Esophagus mucosa (tissue), 1 donor: ENCODE results near the gene RB1. TPM values are rescaled to one million over a fixed set of nuclear protein-coding genes. Genes with fewer than 3 reads are reported as not detected.

Experiments used
- ATAC-seq: fragments of 200-7000 bp; cut with Tn5 transposase; one replicate; pipeline ENCODE4 v1.9.1; 2020
- total RNA-seq: library from RNA; stranded (reverse); gene quantifications from one replicate; pipeline ENCODE4 v1.2.4, GENCODE V29; 2023
- donor health status: DM: yes; HTN: yes; CAD: no.

The RB1 gene
- 36.1 TPM for total RNA-seq

DNA sequence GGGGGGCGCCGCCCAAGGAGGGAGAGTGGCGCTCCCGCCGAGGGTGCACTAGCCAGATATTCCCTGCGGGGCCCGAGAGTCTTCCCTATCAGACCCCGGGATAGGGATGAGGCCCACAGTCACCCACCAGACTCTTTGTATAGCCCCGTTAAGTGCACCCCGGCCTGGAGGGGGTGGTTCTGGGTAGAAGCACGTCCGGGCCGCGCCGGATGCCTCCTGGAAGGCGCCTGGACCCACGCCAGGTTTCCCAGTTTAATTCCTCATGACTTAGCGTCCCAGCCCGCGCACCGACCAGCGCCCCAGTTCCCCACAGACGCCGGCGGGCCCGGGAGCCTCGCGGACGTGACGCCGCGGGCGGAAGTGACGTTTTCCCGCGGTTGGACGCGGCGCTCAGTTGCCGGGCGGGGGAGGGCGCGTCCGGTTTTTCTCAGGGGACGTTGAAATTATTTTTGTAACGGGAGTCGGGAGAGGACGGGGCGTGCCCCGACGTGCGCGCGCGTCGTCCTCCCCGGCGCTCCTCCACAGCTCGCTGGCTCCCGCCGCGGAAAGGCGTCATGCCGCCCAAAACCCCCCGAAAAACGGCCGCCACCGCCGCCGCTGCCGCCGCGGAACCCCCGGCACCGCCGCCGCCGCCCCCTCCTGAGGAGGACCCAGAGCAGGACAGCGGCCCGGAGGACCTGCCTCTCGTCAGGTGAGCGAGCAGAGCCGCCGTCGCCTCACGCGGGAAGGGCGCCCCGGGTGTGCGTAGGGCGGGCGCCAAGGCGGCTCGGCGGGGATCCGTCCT is at the start of gene RB1:
TSS of gene RB1 (plus strand) at position 393 of the 784 bp plus-strand sequence. CDS start at position 555, 162 bp downstream.
- ATAC-seq = peak; percentile 94

DNA sequence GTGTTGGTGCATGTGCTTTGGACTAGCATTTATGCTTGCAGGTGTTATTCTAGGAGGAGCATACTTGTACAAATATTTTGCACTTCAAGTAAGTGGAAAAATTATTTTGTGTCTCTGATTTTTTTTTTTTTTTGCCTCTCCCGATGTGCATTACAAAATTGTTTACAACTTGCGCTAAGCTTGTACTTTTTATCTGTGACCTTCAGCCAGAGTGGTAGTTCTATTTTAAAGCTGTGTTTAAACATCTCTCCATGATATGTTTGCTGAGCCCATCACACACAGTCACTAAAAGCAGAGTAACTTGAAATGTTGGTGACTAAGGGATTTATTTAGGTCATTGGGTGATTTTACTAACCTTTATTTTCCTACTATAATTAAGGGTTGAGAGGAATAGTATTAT is 49.7 kb upstream of the RB1 start:
- ATAC-seq = no peak

- peak; percentile 40 for ATAC-seq
Observed at GRCh38 chr13:48255090-48255489, 48.5 kb upstream of the RB1 start.

DNA sequence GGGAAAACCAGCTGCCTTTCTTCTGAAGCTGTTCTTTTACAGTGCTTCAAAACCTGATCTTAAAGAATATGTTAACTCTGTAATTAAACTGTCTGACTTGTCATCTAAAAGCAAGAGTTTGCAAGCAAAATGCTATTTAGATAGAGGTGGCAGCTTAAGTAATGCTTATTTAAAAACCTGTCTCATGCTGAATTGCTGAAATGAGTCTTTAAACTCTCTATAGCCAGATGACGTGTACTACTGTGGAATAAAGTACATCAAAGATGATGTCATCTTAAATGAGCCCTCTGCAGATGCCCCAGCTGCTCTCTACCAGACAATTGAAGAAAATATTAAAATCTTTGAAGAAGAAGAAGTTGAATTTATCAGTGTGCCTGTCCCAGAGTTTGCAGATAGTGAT is 47.6 kb upstream of the RB1 start:
- no peak for ATAC-seq

DNA sequence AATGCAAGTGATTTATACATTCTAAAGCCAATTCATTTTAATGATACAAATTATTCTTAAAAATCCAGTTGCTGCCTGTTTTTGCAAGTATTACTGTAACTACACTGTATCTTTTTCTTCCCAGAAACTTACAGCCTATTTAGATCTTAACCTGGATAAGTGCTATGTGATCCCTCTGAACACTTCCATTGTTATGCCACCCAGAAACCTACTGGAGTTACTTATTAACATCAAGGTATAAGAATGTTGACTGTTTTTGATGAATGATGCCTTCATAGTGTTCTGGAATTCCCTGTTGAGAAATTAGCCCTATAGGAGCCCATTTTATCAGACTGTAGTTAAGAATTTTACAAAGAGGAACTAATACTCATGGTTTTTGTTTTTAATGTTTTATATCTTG is 45.5 kb upstream of the RB1 start:
- ATAC-seq = no peak

- no peak for ATAC-seq
Observed at GRCh38 chr13:48258430-48258829, 45.1 kb upstream of the RB1 start.

DNA sequence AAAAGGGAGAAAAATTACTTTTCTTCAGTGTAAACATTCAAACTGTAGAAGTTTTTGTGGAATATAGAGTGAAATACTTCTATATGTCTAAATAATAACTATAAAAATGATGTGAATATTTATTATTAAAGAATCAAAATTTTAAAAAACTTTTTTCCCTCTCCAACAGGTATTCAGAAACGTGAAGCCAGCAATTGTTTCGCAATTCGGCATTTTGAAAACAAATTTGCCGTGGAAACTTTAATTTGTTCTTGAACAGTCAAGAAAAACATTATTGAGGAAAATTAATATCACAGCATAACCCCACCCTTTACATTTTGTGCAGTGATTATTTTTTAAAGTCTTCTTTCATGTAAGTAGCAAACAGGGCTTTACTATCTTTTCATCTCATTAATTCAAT is 42.6 kb upstream of the RB1 start:
- no peak for ATAC-seq

- no peak for ATAC-seq
Observed at GRCh38 chr13:48263196-48263595, 40.4 kb upstream of the RB1 start.

GRCh38 chr13:48264058-48264457 is 39.5 kb upstream of the RB1 start:
- no peak for ATAC-seq

DNA sequence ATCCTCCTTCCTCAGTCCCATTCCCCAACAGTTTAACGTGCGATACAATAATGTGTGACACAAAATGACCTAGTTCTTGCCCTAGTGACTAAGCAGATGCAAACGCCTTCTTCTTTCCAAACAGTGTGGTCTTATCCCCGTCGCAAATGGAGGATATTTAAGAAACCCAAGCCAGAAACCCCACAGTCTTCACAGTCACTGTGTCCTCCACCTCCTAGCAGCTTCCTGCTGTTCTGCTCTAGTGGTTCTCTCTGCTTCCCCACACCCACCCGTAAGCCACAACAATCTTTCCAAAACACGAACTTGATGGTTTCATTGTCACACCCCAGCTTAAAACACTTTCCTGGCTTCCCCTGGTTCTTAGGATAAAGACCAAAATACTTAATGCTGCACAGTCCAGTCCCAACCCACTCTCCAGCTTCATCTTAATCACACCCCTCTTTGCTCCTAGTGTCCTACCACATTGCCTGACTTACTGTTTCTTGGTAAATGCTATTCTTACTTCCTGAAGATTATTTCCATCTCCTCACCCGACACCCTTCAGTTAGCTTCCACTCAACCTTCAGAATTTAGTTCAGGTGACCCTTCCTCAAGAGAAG is 38.2 kb upstream of the RB1 start:
- peak; percentile 27 for ATAC-seq

- ATAC-seq = no peak
Observed at GRCh38 chr13:48266150-48266549, 37.4 kb upstream of the RB1 start.

DNA sequence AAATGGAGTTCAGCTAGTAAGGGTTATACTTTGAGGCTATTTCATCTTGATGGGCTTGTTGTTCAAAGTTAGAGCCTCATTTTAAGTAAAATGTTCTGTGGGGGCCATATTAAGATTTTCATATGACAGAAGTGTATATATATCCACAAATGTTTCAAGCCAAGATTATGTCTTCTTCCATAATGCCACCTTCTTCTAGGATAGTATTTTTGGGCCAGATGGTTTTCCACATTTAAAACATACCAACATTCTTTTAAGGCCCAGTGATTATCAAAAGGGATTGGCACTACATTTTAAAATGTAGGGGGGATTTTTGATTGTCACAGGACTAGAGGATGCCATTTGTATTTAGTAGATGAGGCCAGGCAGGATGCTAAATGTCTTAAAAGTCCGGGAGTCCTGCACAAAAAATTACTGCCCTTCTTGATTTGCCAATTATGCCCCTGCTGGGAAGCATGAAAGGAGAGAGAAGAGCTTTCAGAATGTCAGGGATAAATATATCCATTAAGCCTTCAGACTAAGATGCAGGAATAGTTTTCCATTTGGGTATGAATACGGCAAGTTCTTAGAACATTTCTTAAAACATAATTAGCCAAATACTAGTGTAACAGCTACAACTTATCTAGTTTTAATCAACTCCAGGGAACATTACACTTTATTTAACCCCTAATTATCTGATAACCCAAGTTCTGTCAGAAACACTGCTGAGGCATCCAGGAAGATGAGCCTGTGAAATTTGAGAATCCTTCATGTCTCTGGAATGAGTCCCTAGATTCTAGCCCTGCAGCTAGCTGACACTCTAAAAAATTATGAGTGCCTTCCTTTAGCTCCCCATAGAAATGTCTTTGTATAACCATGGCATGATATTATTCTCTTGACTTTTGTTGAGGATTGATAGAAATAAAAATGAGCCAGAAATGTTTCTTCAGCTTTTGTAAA is 36.6 kb upstream of the RB1 start:
- no peak for ATAC-seq

- no peak for ATAC-seq
Observed at GRCh38 chr13:48268019-48268418, 35.5 kb upstream of the RB1 start.

DNA sequence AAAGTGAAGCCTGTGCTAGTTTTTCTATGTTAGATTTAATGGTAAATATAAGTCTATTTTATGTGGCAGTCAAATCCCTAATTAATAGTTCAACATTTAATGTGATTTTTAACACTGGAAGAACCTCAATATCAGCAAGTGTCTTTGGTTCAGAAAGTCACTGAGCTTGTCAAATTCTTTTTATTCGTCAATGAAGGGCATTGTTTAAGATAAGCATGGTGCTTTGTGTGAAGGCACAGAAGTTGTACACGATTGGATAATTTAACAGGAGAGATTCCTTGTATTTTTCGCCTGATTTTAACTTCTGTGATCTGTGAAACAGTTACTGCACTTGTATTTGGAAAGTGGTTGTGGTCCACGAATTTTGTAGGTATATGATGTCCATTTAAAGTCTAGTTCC is 30.2 kb upstream of the RB1 start:
- ATAC-seq = no peak

DNA sequence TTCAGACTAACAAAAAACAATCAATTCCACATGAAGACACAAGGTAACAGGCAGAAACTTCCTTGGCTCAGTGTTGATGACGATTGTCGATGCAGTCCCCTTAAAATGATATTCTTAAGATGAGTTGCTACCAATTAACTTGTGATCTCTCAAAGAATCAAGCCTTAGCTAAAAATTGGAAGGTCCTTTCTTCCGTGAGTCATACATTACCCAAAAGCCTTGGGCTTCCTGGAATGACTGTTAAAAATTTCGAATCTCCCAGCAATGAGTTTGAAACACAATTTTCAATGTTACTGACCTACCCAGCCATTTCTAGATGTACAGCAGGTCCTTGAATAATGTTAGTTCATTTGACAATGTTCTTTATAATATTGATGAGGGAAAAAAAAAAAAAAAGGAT is 28.0 kb upstream of the RB1 start:
- peak; percentile 26 for ATAC-seq

DNA sequence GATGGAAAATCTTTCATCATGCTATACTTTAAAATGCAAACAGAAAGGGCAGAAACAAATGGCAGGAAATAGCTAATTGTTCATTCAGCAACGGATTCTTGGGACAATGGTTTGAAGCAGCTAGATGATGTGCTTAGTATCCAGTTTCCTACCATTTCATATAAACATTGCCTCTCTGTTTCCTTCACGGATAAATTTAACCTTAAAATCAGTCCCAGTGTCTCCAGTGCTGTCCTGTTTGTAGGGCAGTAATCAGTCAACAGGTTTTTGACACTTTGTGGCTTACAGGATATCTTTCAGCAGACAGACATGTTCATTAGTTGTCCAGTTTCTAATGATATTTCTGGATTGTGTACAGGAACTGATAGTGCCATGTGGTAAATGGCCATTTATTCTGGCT is 24.7 kb upstream of the RB1 start:
- ATAC-seq = no peak

- no peak for ATAC-seq
Observed at GRCh38 chr13:48281556-48281955, 22.0 kb upstream of the RB1 start.

DNA sequence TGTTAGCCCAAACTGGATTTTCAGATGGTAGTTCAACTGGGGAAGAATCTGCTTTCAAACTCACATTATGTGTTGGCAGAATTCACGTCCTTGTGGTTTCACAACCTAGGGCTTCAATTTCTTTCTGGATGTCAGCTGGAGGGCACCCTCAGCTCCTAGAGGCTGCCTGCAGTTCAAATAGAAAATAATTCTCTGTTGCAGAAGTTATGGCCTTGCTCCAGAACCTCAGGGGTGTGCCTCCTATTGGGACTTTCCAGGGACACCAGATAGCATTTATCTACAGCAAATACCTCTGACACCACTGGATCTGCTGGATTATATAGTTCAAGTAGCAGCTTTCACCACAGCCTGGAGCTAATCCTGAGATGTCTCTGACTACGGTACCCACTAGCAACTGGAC is 11.8 kb upstream of the RB1 start:
- no peak for ATAC-seq

DNA sequence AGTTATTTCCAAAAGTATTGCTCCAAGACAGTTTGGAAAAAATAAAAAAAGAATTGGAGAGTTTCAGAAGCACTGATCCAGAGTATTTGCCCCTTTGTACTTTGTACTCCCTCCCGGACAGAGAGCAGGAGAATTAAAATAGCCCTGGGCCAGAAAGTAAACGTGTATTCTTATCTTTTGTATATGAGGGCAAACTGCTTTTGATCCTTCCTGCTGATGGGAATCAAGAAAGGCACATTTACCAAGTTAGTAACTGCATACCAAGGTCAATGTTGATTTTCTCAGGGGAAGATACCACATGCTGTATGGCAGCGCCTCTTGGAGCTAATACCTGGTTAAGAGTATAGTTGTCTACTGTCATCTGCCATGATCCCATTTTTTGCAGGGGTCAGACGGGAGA is 10.9 kb upstream of the RB1 start:
- no peak for ATAC-seq

- no peak for ATAC-seq
Observed at GRCh38 chr13:48294653-48295052, 8.9 kb upstream of the RB1 start.

- ATAC-seq = no peak
Observed at GRCh38 chr13:48295271-48295670, 8.3 kb upstream of the RB1 start.

DNA sequence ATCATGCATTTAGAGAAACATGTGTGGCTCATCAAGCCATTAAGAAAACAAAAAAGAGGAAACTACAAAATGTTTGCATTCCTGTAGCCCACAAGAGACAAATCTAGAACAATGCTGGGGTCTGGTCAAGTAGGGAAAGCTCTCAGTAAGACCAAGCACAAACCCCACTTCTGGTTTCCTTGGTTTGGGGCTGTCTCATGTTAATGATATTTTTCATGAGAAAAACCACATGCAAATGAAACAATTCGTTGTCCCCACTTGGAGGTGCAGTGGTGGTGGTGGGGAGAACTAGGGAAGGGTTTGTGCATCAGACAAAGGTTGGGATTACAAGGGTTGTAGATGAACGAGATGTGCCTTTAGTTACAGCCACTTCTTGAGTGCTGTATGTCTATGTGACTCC is 7.0 kb upstream of the RB1 start:
- no peak for ATAC-seq

DNA sequence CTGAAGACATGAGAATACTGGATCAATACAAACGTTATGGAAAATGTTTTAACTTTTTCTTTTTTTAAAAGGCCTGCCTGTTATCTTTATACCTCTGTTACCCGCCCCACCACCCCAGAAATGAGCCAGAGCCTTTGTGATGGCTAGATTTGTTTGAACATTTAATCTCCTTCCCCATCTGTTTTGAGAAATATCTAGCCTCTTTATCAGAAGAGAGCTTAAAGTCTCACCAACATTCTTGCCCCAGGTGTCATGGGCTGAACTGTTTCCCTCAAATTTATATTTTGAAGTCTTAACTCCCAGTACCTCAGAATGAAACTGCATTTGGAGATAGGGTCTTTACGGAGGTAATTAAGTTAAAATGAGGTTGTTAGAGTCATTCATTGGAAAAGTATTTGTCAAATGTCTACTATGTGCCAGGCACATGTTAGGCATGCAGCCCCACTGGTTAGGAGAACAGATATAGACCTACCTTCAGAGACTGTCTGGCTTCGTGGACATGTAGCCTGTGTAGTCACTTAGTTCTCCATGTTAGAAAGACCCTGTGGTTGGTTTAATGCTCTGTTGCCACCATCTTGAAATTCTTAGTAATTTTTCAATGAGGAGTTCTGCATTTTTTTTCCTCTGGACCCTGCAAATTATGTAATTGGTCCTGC is 6.3 kb upstream of the RB1 start:
- no peak for ATAC-seq
